Adrenal gland (tissue), 5 donors: Measurements from ENCODE around the gene SPEG.

ENCODE experiments used
- POLR2A ChIP-seq, 2 donors: fragments of 450-650 bp; IDR thresholded peaks; one replicate each; pipeline ENCODE4 v1.6.1; 2017; ENCODE audit warnings: antibody characterized with exemption in 2 of 2, mild to moderate bottlenecking in 2 of 2, moderate library complexity in 1 of 2
- TF ChIP-seq, protein P1 (sequence below), 6 experiments: fragments of 450-650 bp in 4 of 6; fragments of 200-600 bp in 2 of 6; sonication (generic) in 1 of 6; IDR thresholded peaks; 1 replicate in 5 of 6; 2 replicates in 1 of 6; pipeline versions ENCODE4 v1.5.1 to v1.8.0; 2016 to 2021; ENCODE audit warnings: antibody characterized with exemption in 6 of 6, mild to moderate bottlenecking in 2 of 6, moderate library complexity in 1 of 6
- donor health status: DM: no; HTN: no; CAD: no.

DNA sequence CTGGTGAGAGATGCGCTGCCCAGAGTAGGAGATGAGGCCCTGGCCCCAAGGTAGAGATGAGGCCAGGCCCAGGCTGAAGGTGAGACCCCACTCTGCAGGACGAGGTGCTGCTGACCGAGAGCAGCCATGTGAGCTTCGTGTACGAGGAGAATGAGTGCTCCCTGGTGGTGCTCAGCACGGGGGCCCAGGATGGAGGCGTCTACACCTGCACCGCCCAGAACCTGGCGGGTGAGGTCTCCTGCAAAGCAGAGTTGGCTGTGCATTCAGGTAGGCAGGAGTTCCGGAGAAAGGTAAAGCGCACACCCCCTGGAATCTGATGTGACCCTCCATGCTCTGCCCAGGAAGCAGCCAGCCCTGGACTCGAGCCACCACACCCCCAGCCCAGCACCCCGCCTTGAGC is 42.5 kb downstream of the SPEG start:
- TF ChIP-seq, protein P1, sequence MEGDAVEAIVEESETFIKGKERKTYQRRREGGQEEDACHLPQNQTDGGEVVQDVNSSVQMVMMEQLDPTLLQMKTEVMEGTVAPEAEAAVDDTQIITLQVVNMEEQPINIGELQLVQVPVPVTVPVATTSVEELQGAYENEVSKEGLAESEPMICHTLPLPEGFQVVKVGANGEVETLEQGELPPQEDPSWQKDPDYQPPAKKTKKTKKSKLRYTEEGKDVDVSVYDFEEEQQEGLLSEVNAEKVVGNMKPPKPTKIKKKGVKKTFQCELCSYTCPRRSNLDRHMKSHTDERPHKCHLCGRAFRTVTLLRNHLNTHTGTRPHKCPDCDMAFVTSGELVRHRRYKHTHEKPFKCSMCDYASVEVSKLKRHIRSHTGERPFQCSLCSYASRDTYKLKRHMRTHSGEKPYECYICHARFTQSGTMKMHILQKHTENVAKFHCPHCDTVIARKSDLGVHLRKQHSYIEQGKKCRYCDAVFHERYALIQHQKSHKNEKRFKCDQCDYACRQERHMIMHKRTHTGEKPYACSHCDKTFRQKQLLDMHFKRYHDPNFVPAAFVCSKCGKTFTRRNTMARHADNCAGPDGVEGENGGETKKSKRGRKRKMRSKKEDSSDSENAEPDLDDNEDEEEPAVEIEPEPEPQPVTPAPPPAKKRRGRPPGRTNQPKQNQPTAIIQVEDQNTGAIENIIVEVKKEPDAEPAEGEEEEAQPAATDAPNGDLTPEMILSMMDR (IDR thresholded peaks at IDR 0.05) = no peak
- no peak for TF ChIP-seq POLR2A (IDR thresholded peaks at IDR 0.05)
